MM.1S (cell line): ENCODE measurements around the gene CAP2.

Experiments
- DNase-seq: peaks from one replicate; pipeline ENCODE4 v3.0.0-alpha.2; 2015
- H2AFZ ChIP-seq: fragments of 300-600 bp; sonication (generic); 2 replicates; pipeline ENCODE4 v1.6.0; 2016; ENCODE audit warnings: antibody characterized with exemption, low read length
- H3F3A ChIP-seq: fragments of 300-600 bp; sonication (generic); 2 replicates; pipeline ENCODE4 v1.6.1; 2016; ENCODE audit warnings: mild to moderate bottlenecking, antibody characterized with exemption, low read length, moderate library complexity, mixed read lengths; ENCODE audit not compliant: insufficient read depth
- H3K27ac ChIP-seq: fragments of 300-600 bp; sonication (generic); 2 replicates; pipeline ENCODE4 v1.5.1; 2016; ENCODE audit warnings: mild to moderate bottlenecking, low read length
- H3K27me3 ChIP-seq: fragments of 300-600 bp; sonication (generic); replicated peaks from 2 replicates; pipeline ENCODE4 v1.6.0; 2016; ENCODE audit warnings: low read length; ENCODE audit not compliant: insufficient read depth
- H3K36me3 ChIP-seq: fragments of 300-600 bp; sonication (generic); replicated peaks from 2 replicates; pipeline ENCODE4 v1.6.1; 2016; ENCODE audit warnings: mild to moderate bottlenecking, low read length, mixed read lengths; ENCODE audit not compliant: insufficient read depth
- H3K4me1 ChIP-seq: fragments of 300-600 bp; sonication (generic); 2 replicates; pipeline ENCODE4 v1.6.1; 2016; ENCODE audit warnings: low read length, mixed read lengths
- H3K4me2 ChIP-seq: fragments of 300-600 bp; sonication (generic); 2 replicates; pipeline ENCODE4 v1.6.0; 2016; ENCODE audit warnings: low read depth, low read length
- H3K4me3 ChIP-seq: fragments of 300-600 bp; sonication (generic); 2 replicates; pipeline ENCODE4 v1.5.1; 2016; ENCODE audit warnings: low read length, mixed read lengths
- H3K79me2 ChIP-seq: fragments of 300-600 bp; sonication (generic); 2 replicates; pipeline ENCODE4 v1.6.1; 2016; ENCODE audit warnings: mixed run types, low read length, mixed read lengths
- H3K9ac ChIP-seq: fragments of 300-600 bp; sonication (generic); 2 replicates; pipeline ENCODE4 v1.6.1; 2016; ENCODE audit warnings: low read length, mixed read lengths
- H3K9me2 ChIP-seq: fragments of 300-600 bp; sonication (generic); replicated peaks from 2 replicates; pipeline ENCODE4 v1.6.1; 2016; ENCODE audit warnings: mild to moderate bottlenecking, low read length, mixed read lengths; ENCODE audit not compliant: insufficient read depth
- H3K9me3 ChIP-seq: fragments of 300-600 bp; sonication (generic); replicated peaks from 2 replicates; pipeline ENCODE4 v1.6.1; 2016; ENCODE audit warnings: mild to moderate bottlenecking, low read length, mixed read lengths; ENCODE audit not compliant: insufficient read depth
- H4K20me1 ChIP-seq: fragments of 300-600 bp; sonication (generic); 2 replicates; pipeline ENCODE4 v1.6.1; 2016; ENCODE audit warnings: mild to moderate bottlenecking, low read length, moderate library complexity, mixed read lengths; ENCODE audit not compliant: insufficient read depth
- CTCF ChIP-seq: fragments of 300-600 bp; sonication (generic); IDR thresholded peaks from 2 replicates; pipeline ENCODE4 v1.5.1; 2016; ENCODE audit warnings: antibody characterized with exemption, low read length, mixed read lengths
- EZH2 ChIP-seq: fragments of 300-600 bp; sonication (generic); optimal IDR thresholded peaks from 2 replicates; pipeline ENCODE3; 2017; ENCODE audit warnings: low read depth, mild to moderate bottlenecking, antibody characterized with exemption, low read length, mixed read lengths
- EZH2phosphoT487 ChIP-seq: fragments of 300-600 bp; sonication (generic); IDR thresholded peaks from 2 replicates; pipeline ENCODE4 v1.6.1; 2018; ENCODE audit warnings: antibody characterized with exemption, low read length

Gene CAP2

GRCh38 chr6:17448165-17448564 lies 54.8 kb downstream of the CAP2 start:
- H3K4me2 ChIP-seq = no peak overlapping the region
- no peak overlapping the region for H3K27ac ChIP-seq

GRCh38 chr6:17450397-17450796 lies 57.0 kb downstream of the CAP2 start:
- Histone ChIP-seq H3K27me3 (no peaks in the 10 kb centered on the region), H3K4me2 (no peak overlapping the region), H3K9ac (no peak overlapping the region), H2AFZ (no peak overlapping the region), H3K27ac (no peak overlapping the region), H4K20me1 (no peaks in the 10 kb centered on the region), H3K4me1 (no peaks in the 10 kb centered on the region), H3F3A (no peaks in the 10 kb centered on the region), H3K36me3 (no peaks in the 10 kb centered on the region), H3K9me3 (no peaks in the 10 kb centered on the region), H3K79me2 (no peaks in the 10 kb centered on the region), H3K4me3 (no peak overlapping the region), H3K9me2 (no peaks in the 10 kb centered on the region)
- DNase-seq = no peak
- no peak for TF ChIP-seq CTCF

More at GRCh38 chr6:17448165-17448564, 54.8 kb downstream of the CAP2 start:
- H3K4me1 ChIP-seq = no peaks in the 10 kb centered on the region
- H3K79me2 ChIP-seq = no peaks in the 10 kb centered on the region
- DNase-seq = no peak
- H2AFZ ChIP-seq = no peak overlapping the region
- no peaks in the 10 kb centered on the region for H3K9me3 ChIP-seq
- no peaks in the 10 kb centered on the region for H3K9me2 ChIP-seq
- no peaks in the 10 kb centered on the region for H3F3A ChIP-seq
- TF ChIP-seq EZH2 (no peak), CTCF (no peak), EZH2phosphoT487 (no peak)
- no peak overlapping the region for H3K9ac ChIP-seq
- no peaks in the 10 kb centered on the region for H4K20me1 ChIP-seq
- H3K4me3 ChIP-seq = no peak overlapping the region
- no peaks in the 10 kb centered on the region for H3K27me3 ChIP-seq
- no peaks in the 10 kb centered on the region for H3K36me3 ChIP-seq

DNA sequence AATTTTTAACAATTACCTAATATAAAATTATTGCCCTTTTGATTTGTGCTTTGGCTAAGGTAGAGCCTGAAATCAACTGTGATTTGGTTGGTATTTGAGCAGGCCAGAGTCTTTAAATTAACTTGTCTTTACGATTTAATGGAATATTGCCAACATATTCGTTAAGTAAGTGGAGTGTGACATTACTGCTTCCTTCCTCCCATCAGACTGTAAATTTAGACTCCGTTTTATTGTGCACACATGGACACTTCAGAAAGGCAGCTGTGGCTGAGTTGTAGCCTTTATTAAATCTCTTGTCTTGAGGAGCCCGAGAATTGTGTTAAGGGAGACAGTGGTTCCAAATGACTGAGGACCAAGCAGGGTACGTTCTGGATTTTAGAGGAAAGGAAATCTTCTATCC lies 57.4 kb downstream of the CAP2 start:
- no peaks in the 10 kb centered on the region for H4K20me1 ChIP-seq
- no peak overlapping the region for H3K4me3 ChIP-seq
- no peaks in the 10 kb centered on the region for H3K4me1 ChIP-seq
- H3K9ac ChIP-seq = no peak overlapping the region
- no peaks in the 10 kb centered on the region for H3K36me3 ChIP-seq
- H3K9me3 ChIP-seq = no peaks in the 10 kb centered on the region
- no peaks in the 10 kb centered on the region for H3K79me2 ChIP-seq
- no peak overlapping the region for H2AFZ ChIP-seq
- no peak for DNase-seq
- H3F3A ChIP-seq = no peaks in the 10 kb centered on the region
- H3K27me3 ChIP-seq = no peaks in the 10 kb centered on the region
- no peak for TF ChIP-seq EZH2phosphoT487
- TF ChIP-seq CTCF = no peak
- no peak for TF ChIP-seq EZH2
- H3K9me2 ChIP-seq = no peaks in the 10 kb centered on the region
- no peak overlapping the region for H3K27ac ChIP-seq
- no peak overlapping the region for H3K4me2 ChIP-seq

DNA sequence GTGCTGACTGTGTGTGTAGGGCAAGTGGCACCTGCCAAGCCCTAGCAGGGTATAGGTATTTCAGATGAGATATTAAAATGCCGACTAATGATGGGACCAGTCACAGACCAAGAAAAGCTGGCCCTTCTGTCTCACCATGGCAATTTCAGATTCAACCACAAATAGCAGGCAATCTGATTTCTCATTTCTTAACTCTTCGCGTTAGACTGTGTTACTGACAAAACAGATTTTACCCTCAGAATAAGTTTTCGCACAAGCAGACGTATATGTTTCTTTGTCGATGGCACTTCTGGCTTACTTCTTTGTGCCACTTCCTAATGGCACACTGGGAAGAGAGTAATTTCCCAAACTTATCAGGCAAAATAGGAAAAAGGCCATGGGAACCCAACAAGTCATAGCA lies 58.7 kb downstream of the CAP2 start:
- TF ChIP-seq EZH2phosphoT487 = no peak
- no peak for TF ChIP-seq EZH2
- Histone ChIP-seq H3K79me2 (no peaks in the 10 kb centered on the region), H4K20me1 (no peaks in the 10 kb centered on the region), H3K27ac (no peak overlapping the region), H3K9me3 (no peaks in the 10 kb centered on the region), H3K9me2 (no peaks in the 10 kb centered on the region), H2AFZ (no peak overlapping the region), H3F3A (no peaks in the 10 kb centered on the region), H3K4me2 (no peak overlapping the region), H3K9ac (no peak overlapping the region), H3K4me1 (no peaks in the 10 kb centered on the region), H3K36me3 (no peaks in the 10 kb centered on the region), H3K4me3 (no peak overlapping the region), H3K27me3 (no peaks in the 10 kb centered on the region)
- DNase-seq = no peak
